ENCODE measurements around the gene SIX2. TPM values are rescaled to one million over a fixed set of nuclear protein-coding genes. Genes with fewer than 3 reads are reported as not detected.

SIX2 gene
- total RNA-seq, 1 donor from 2014 or later: 0.65 TPM

DNA sequence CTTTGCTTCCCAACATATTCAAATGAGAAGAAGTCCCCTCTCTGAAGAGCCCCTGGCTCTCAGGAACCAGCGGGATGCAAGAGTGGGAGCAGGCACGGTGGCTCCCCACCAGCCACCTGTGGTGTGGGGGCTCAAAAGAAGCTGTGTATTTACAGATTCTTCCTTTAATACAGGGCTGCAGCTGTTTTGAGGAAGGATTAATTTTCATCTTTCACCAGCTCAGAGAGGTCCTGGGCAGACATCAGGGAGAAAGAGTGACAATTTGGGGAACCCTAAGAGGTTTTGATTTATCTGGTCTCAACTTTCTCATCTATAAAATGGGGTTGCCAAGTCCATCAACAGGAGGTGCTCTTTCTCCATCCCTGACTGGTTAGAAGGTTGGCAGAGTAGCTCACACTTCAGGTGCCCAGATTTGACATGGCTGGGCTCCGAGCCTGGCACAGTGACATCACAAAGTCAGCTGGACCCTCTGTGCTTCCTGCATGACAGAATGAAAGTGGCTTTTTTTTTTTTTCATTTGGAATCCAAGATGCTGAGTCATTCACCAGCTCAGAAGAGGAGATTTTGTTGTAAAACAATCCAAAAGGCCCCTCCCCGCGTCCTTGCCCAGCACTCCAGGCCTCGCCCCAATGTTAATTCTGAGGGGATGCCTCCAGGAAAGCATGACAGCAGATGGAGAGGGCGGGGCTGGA is 15.5 kb upstream of the SIX2 start:
- ATAC-seq (ENCODE audit: poor library complexity) (peak; percentile 78), DNase-seq (peak; percentile 70)
- intact Hi-C loops (cut with DNase I): no loop called here

DNA sequence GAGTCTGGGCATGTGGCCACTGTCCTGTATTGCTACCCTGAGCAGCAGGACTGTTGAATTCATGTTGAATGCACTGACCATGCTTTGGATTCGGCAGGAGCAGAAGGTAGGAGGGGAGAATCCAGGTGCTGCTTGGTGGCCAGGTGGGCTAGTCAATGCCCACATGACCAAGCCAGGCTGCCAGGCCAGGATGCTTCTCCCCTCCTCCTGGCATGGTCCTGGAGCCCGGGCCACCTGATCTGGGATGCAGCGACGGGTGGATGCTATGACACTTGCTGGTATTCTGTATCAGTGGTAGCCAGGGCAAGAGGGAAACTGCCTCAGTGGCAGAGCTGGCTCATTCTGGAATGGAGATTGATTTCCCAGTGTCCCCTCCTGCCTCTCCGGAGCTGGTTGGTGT is 14.8 kb upstream of the SIX2 start:
- intact Hi-C loops (cut with DNase I): no loop called here
- no peak for DNase-seq
- no peak for ATAC-seq (ENCODE audit: poor library complexity)

- no peak for DNase-seq
- intact Hi-C loops (cut with DNase I): no loop called here
- ATAC-seq (ENCODE audit: poor library complexity): no peak
These were observed 11.2 kb upstream of the SIX2 start for GRCh38 chr2:45020439-45020838.

- DNase-seq (no peak), ATAC-seq (ENCODE audit: poor library complexity) (no peak)
- intact Hi-C loops (cut with DNase I): no loop called here
These were observed 8.8 kb upstream of the SIX2 start for GRCh38 chr2:45018023-45018422.

DNA sequence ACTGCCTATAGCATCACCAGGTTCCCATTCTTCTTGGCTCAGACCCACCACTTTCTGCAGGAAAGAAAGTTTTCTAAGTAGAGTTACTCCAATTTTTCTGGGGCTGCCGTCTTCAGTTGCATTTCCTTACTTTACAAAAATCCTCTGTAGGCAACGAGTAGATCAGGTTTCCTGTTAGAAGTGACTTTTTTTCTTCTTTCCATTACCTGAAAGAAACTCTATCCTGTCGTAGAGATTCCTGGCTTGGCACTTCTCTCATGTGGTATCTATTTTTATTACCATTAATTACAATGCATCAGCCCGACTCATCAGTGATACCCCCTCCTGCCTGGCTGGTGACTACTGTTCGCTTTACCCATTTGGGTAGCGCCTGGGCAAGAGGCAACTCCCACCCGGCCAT is 5.6 kb upstream of the SIX2 start:
- DNase-seq (no peak), ATAC-seq (ENCODE audit: poor library complexity) (no peak)
- intact Hi-C loops (cut with DNase I): no loop called here

- peak; percentile 63 for ATAC-seq (ENCODE audit: poor library complexity)
- DNase-seq: peak; percentile 78
- intact Hi-C loops (cut with DNase I): no loop called here
These were observed 4.9 kb upstream of the SIX2 start for GRCh38 chr2:45014016-45014702.

DNA sequence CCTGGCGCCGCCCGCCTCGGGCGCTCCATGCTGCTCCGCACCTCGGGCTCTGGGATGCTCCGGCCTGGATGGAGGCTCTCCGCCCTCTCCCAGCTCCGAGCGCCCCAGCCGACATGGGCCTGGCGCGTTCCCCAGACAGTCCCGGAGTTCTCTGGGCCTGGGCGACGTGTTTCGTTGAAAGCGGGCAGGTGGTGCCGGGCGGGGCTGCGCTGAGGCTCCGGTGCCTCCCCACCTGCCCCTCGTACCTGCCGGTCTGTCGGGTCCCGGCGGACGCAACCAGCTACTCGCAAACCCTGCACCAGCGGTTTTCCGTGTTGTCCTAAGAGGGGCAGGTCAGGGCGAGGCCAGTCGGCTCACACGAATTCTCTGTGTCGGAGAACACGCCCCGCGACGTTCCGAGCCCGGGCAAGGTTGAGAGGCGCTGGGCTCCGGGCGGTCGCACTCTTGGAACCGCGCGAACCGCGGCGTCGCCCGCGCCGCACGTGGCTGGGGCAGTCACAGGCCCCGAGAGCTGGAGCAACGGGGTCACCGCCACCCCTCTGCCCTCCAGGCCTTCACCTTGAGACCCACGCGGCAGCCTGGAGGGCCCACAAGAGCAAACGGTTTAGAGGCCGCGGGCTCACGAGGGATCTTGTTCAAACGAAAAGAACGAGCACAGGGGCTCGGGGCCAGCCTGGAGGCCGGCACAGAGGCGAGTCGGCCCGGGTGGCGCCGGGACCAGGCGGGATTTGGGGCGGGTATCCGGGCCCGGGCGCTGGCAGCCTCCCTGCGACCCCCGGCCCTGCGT is 4.2 kb upstream of the SIX2 start:
- no peak for ATAC-seq (ENCODE audit: poor library complexity)
- intact Hi-C loops (cut with DNase I): no loop called here

DNA sequence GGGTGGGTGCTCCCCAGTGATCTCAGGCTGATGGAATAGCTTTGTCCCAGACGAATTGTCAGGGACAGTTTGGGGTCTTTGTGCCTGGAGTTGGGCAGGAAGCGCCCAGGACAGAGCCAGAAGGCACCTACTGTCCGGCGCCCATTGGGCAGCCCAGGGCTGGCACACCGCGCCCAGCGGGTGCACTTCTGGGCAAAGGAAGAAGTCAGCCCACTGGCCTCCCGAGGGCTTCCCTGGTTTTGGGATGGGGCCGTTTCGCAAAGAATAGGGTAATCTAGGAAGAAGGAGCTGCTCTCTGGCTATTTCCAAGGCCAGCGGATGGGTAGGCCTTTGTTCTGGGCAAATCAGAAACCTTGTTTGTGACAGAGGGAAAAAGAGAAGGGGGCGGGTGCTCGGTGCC is 3.5 kb upstream of the SIX2 start:
- intact Hi-C loops (cut with DNase I): no loop called here
- ATAC-seq (ENCODE audit: poor library complexity) (no peak), DNase-seq (no peak)

More for the DNA sequence above, 4.2 kb upstream of the SIX2 start:
- DNase-seq: no peak

- intact Hi-C loops (cut with DNase I): no loop called here
- ATAC-seq (ENCODE audit: poor library complexity) (no peak), DNase-seq (no peak)
These were observed 2.7 kb upstream of the SIX2 start for GRCh38 chr2:45011621-45012602.

- ATAC-seq (ENCODE audit: poor library complexity): no peak
- intact Hi-C loops (cut with DNase I): no loop called here
These were observed 1.9 kb upstream of the SIX2 start for GRCh38 chr2:45011121-45011520.

GRCh38 chr2:45010702-45011012 is 1.4 kb upstream of the SIX2 start:
- intact Hi-C loops (cut with DNase I): no loop called here

More at GRCh38 chr2:45011121-45011520, 1.9 kb upstream of the SIX2 start:
- DNase-seq: no peak

GRCh38 chr2:45009928-45010701 is 863 bp upstream of the SIX2 start:
- ATAC-seq (ENCODE audit: poor library complexity): peak; percentile 71
- DNase-seq: peak; percentile 91
- intact Hi-C loops (cut with DNase I): no loop called here

More at GRCh38 chr2:45010702-45011012, 1.4 kb upstream of the SIX2 start:
- no peak for DNase-seq
- ATAC-seq (ENCODE audit: poor library complexity): no peak

DNA sequence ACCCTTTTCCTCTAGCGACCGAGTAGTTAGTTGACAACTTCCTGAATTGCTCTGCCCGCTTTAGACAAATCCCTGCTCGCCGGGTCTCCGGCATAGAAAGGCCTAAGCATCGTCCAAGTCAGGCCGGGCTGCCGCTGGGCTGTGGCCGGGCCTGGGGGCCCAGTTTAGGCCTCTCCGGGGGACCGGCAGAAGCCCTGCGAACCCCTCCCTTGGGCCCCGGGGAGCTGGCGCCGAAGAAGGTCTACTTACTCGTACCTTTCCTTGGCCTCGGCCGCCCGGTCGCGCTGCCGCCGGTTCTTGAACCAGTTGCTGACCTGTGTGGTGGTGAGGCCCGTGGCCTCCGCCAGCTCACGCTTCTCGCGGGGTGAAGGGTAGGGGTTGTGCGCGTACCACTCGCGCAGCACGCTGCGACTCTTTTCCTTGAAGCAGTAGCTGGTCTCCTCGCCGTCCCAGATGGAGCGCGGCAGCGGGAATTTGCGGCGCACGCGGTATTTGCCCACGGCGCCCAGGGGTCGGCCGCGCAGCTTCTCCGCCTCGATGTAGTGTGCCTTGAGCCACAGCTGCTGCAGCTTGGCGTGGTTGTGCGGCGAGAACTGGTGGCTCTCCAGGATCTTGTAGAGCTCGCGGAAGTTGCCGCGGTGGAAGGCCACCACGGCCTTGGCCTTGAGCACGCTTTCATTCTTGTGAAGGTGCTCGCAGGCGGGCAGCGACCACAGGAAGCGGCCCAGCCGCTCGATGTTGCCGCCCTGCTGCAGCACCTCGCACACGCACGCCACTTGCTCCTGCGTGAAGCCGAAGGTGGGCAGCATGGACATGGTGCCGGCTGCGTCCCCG is 739 bp downstream of the SIX2 start:
- intact Hi-C loops (cut with DNase I): no loop called here
- DNase-seq (peak; percentile 51), ATAC-seq (ENCODE audit: poor library complexity) (no peak)

- DNase-seq: no peak
- ATAC-seq (ENCODE audit: poor library complexity): no peak
- intact Hi-C loops (cut with DNase I): no loop called here
These were observed 1.3 kb downstream of the SIX2 start for GRCh38 chr2:45007961-45008295.

DNA sequence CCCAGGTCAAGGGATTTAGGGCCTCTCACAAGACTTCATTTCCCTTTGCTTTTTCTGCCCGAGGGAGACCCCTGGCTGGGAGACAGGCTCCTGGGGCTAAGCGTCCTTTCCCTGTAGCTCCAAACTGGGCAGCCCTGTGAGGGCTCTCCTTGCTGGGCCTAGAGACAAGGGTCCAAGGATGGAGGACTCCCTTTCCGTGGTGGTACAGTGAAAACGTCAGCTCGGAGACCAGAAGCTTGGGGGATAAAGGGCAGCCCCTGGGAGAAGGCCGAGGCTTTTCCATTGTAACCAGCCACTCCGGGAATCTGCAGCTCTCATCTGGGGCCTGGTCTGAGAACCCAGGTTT is 2.3 kb downstream of the SIX2 start:
- intact Hi-C loops (cut with DNase I): no loop called here
- ATAC-seq (ENCODE audit: poor library complexity) (no peak), DNase-seq (no peak)

GRCh38 chr2:45006041-45006941 is 3.0 kb downstream of the SIX2 start:
- intact Hi-C loops (cut with DNase I): no loop called here
- DNase-seq (no peak), ATAC-seq (ENCODE audit: poor library complexity) (no peak)

Measured in Right ventricle myocardium superior (tissue), 1 donor.